Cardiac fibroblast (primary cell): ENCODE measurements around the gene DHX35.

ENCODE experiments used
- DNase-seq, 2 donors: peaks; one replicate each; pipeline versions ENCODE4 v3.0.0 to v3.0.0-alpha.2; 2010; ENCODE audit warnings: low read depth in 2 of 2
- H3K4me3 ChIP-seq, 2 donors: replicated peaks in 1 of 2; 1 replicate in 1 of 2; 2 replicates in 1 of 2; pipeline ENCODE4 v1.5.1; 2011; ENCODE audit warnings: low read depth in 2 of 2, low read length in 2 of 2, mild to moderate bottlenecking in 2 of 2, moderate library complexity in 1 of 2
- CTCF ChIP-seq: IDR thresholded peaks from one replicate; pipeline ENCODE4 v1.5.1; 2011; ENCODE audit warnings: low read depth, mild to moderate bottlenecking, low read length, inconsistent platforms

The DHX35 gene

DNA sequence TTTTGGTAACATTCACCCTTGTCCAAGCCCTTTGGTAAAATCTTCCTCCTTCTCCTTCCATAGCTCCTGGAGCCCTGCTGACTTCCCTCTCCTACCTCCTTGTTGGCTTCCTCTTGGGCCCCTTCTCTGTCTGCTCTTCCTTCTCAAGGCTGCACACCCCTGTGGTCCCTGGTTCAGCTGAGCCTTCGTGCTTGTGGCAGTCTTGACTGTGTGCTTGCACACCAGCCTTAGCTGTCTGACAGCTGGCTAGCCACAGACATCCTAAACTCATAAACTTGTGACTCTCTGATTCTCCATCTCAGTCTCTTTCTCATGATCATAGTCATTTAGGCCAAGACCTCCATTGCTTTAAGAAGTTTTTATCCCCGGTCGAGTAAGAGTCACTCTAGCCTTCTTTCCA lies 37.1 kb downstream of the DHX35 start:
- TF ChIP-seq CTCF = no peak
- H3K4me3 ChIP-seq = no peak overlapping the region
- no peak for DNase-seq

DNA sequence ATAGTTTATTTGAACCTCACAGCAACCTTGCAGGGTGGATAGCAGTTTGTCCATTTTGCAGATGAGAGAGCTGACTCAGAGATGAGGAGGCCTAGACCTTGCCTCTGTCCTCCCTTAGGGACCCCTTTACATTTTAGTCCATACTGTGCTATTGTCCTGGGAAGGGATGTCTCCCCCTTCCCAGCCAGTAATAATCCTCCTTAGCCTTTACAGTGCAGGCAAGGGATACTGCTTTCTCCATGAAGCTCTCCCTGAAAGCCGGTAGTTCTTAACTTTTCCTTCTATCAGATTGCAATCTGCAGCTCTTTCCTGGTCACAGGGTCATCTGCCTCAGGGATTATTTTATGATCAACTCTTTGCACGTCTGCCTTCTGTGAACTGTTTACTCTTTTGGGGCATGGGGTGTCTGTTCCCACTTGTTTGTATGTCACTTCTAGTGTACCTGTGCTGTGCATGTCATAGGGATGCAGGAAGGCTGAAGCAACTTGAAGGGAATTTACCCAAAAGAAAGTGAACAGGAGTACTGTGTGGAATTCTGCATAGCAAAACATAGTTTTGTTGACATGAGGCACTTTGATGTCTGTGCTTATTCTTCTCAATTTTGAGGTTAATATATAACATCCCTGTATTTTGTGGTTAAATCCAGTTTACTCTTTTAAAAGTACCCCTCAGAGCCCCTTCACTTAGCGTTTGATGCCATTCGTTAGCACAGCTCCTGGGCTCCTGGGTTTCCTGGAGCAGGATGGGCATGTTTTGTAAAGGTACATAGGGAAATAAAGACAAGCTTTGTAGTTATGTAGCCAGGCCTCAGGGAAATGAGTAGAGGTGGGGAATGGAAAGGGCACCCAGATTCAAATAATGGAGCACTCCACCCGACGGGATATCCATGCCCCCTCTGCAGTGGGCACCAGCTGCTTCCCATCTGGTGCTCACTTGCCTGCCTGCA lies 38.1 kb downstream of the DHX35 start:
- no peak for DNase-seq
- H3K4me3 ChIP-seq = no peak overlapping the region
- no peak for TF ChIP-seq CTCF

GRCh38 chr20:39004508-39004907 lies 42.4 kb downstream of the DHX35 start:
- TF ChIP-seq CTCF = no peak
- no peak for DNase-seq
- no peak overlapping the region for H3K4me3 ChIP-seq

GRCh38 chr20:39009348-39009747 lies 47.2 kb downstream of the DHX35 start:
- TF ChIP-seq CTCF = no peak
- no peak for DNase-seq
- no peak overlapping the region for H3K4me3 ChIP-seq

GRCh38 chr20:39010496-39010895 lies 48.4 kb downstream of the DHX35 start:
- TF ChIP-seq CTCF = no peak
- DNase-seq = no peak

DNA sequence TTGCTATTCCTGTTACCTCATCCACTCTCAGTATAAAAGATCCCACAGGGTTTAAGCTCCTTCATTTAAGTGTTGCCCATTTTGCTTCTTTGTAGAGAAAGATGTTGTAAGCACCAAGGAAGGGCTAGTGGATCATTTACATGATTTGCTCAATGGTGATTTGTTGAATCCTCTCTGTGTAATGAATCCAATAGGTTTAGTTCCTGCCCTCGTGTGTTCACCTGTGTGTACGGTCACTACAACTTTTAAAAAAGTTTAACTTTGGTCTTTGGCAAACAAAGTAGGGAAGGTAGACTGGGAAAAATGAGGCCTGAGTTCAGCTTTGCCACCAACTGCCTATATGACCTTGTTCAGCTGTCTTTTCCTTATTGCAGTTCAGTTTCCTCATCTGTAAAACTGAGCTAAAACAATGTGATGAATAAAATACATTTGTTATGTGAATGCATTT lies 51.5 kb downstream of the DHX35 start:
- DNase-seq = no peak
- TF ChIP-seq CTCF = no peak
- no peak overlapping the region for H3K4me3 ChIP-seq

More at GRCh38 chr20:39010496-39010895, 48.4 kb downstream of the DHX35 start:
- H3K4me3 ChIP-seq = no peak overlapping the region
